T-cell (primary cell): ENCODE results near the gene SMAP2. TPM values are rescaled to one million over a fixed set of nuclear protein-coding genes. Genes with fewer than 3 reads are reported as not detected.
"Not testable (repeated sequence)": the region's sequence is repeated elsewhere in the genome, so short reads cannot be mapped to it uniquely, and the experiment has no call there.

Experiments used
- ATAC-seq, 4 experiments: fragments of 200-7000 bp in 3 of 4; fragments of 150-1000 bp in 1 of 4; cut with Tn5 transposase; replicated peaks in 1 of 4; 1 replicate in 3 of 4; 2 replicates in 1 of 4; pipeline ENCODE4 v1.10.0; 2021; ENCODE audit warnings: moderate library complexity in 3 of 4, mild to moderate bottlenecking in 2 of 4, moderate number of reproducible peaks in 1 of 4
- CTCF ChIA-PET, 2 donors: fragments of 300-600 bp; sonication (Branson Sonifier 250); formaldehyde crosslinking; loops; one replicate each; lab custom pipeline; 2022; ENCODE audit warnings: antibody characterized with exemption in 2 of 2; lab: Charles Lee
- POLR2A ChIA-PET, 2 donors: fragments of 300-600 bp; sonication (Branson Sonifier 250); formaldehyde crosslinking; loops; one replicate each; lab custom pipeline; 2022; ENCODE audit warnings: antibody characterized with exemption in 2 of 2; lab: Charles Lee
- DNase-seq, 35 experiments: peaks; one replicate each; pipeline versions ENCODE4 v3.0.0 to v3.0.0-alpha.2; 2013 to 2023
- H3K27ac ChIP-seq: one replicate; pipeline ENCODE4 v1.5.1; 2013; ENCODE audit warnings: low read length
- H3K27me3 ChIP-seq, 2 experiments: replicated peaks in 1 of 2; 1 replicate in 1 of 2; 2 replicates in 1 of 2; pipeline versions ENCODE4 v1.6.1 to v1.7.0; 2013; ENCODE audit warnings: low read length in 1 of 2, mixed read lengths in 1 of 2; ENCODE audit not compliant: control insufficient read depth in 2 of 2, insufficient read depth in 2 of 2; ENCODE audit errors: extremely low read depth in 1 of 2
- H3K36me3 ChIP-seq, 2 donors: 1 replicate in 1 of 2; 2 replicates in 1 of 2; pipeline versions ENCODE4 v1.6.1 to v1.7.0; 2013; ENCODE audit warnings: low read length in 1 of 2; ENCODE audit not compliant: control insufficient read depth in 2 of 2, insufficient read depth in 1 of 2; ENCODE audit errors: extremely low read depth in 1 of 2
- H3K4me1 ChIP-seq, 2 experiments: 1 replicate in 1 of 2; 2 replicates in 1 of 2; pipeline versions ENCODE4 v1.6.1 to v1.7.0; 2013; ENCODE audit warnings: low read length in 2 of 2, mixed read lengths in 1 of 2; ENCODE audit not compliant: insufficient read depth in 2 of 2, control insufficient read depth in 1 of 2; ENCODE audit errors: extremely low read depth in 1 of 2
- H3K4me3 ChIP-seq, 2 donors: 1 replicate in 1 of 2; 2 replicates in 1 of 2; pipeline versions ENCODE4 v1.5.1 to v1.7.0; 2013; ENCODE audit warnings: mild to moderate bottlenecking in 2 of 2, low read length in 1 of 2, moderate library complexity in 1 of 2; ENCODE audit not compliant: control insufficient read depth in 1 of 2; ENCODE audit errors: extremely low read depth in 1 of 2
- H3K9me3 ChIP-seq: 2 replicates; pipeline ENCODE4 v1.7.0; 2013
- H3K27ac Mint-ChIP-seq, 2 donors: one replicate each; pipeline ENCODE4 v1.8.0; 2020 to 2021; ENCODE audit warnings: mild to moderate bottlenecking in 2 of 2, mixed read lengths in 2 of 2
- H3K27me3 Mint-ChIP-seq, 2 donors: one replicate each; pipeline ENCODE4 v1.8.0; 2021 to 2022; ENCODE audit warnings: mixed read lengths in 2 of 2
- H3K36me3 Mint-ChIP-seq: one replicate; pipeline ENCODE4 v1.8.0; 2021; ENCODE audit warnings: mixed read lengths
- H3K4me1 Mint-ChIP-seq, 3 donors: one replicate each; pipeline ENCODE4 v1.8.0; 2020 to 2022; ENCODE audit warnings: mixed read lengths in 3 of 3, mild to moderate bottlenecking in 1 of 3
- H3K4me3 Mint-ChIP-seq, 3 donors: one replicate each; pipeline ENCODE4 v1.8.0; 2020 to 2022; ENCODE audit warnings: mild to moderate bottlenecking in 3 of 3, mixed read lengths in 3 of 3, moderate library complexity in 3 of 3
- H3K9me3 Mint-ChIP-seq, 3 donors: one replicate each; pipeline ENCODE4 v1.8.0; 2020 to 2022; ENCODE audit warnings: mixed read lengths in 3 of 3
- WGBS: methylation state at CpG from one replicate; pipeline ENCODE4 v1.1.5; 2013; ENCODE audit warnings: missing lambda C conversion rate; ENCODE audit not compliant: insufficient coverage; 5-methylcytosine and 5-hydroxymethylcytosine counted together
- total RNA-seq, 35 experiments: library from RNA in 6 of 35; stranded (reverse) in 6 of 35; fragments of 120-200 nt in 1 of 35; gene quantifications; one replicate each; pipeline versions ENCODE4 v1.2.1 to v1.2.4 and lab custom pipeline; 2013 to 2026

The SMAP2 gene
- total RNA-seq, 5 donors from 2014 or later (not counting 1 experiment from before 2014, with no cell fraction given), result 120 to 254 (median 123) TPM

DNA sequence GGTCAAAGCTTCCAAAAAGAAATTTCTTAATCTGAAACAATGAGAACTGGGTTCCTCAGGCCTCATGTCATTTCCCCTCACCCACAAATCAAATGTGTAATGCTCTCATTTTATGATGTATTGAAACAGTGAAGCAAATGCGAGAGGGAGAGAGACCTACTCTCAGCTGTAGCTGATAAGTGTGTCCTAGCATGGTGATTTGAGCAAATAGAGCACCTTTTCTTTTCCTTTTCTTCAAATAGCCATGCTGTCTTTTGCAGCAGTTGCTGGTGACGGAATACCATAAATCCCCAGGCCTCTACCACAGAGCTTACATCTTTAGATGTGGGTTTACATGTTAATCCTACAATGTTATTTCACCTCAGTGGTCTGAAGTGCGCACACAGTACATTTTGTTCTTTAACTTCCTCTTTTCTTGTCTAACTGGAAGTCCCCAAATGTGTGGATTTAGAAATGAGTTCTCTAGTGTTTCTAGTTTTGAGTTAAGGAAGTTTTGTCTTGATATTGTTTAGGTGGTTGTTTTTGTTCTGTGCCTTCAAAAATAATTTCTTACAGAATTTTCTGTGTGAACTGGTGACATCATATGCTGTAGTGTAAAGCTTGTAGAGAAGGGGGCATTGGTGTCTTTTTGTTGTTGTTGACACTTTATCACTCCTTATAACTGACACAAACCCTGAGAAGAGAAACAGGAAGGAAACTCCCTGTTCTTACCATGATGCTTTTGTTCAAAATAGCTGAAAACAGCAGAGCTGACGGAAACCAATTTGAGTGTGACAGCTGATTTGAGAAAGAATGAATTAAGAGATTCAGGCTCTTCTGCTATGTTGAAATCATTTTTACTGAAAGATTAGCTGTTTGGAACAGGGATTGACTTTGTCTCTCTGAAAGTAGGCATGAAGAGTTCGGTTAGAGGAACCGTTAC lies 12.2 kb downstream of the SMAP2 start:
- Histone ChIP-seq H3K9me3 (no peaks in the 10 kb centered on the region), H3K27me3 (no peaks in the 10 kb centered on the region), H3K4me1 (peaks cover 84% of the 10 kb centered on the region in 2 experiments), H3K27ac (peak overlapping the region; percentile 96), H3K4me3 (peak overlapping the region; percentile 30 to 62), H3K36me3 (peaks cover 0 to 2% of the 10 kb centered on the region in 2 donors)
- ATAC-seq (peak; percentile 75 to 81 (median 76)), DNase-seq (peak in 33 of 35 experiments; percentile 31 to 93 (median 70))
- H3K4me3 Mint-ChIP-seq, result peak overlapping the region; percentile 79 to 89 (median 86)
- H3K27ac Mint-ChIP-seq, result peak overlapping the region; percentile 99 to 100
- no peaks in the 10 kb centered on the region for H3K9me3 Mint-ChIP-seq
- ChIA-PET CTCF (interaction anchor here in 1 of 2 donors (0.6 to 6.7 kb wide), 14 partner anchors 9 to 1202 kb away, joined by 3 to 64 read pairs (median 8); partner anchors contain the start of genes COL9A2 and SMAP2), POLR2A (interaction anchor here (0.7 to 6.3 kb wide), 22 partner anchors 8 to 342 kb away, joined by 3 to 141 read pairs (median 4); partner anchors contain the start of gene SMAP2 (in 2 of the 2))
- no peaks in the 10 kb centered on the region for H3K27me3 Mint-ChIP-seq
- peaks cover 88 to 96% (median 95%) of the 10 kb centered on the region in 3 donors for H3K4me1 Mint-ChIP-seq
- peaks cover 31% of the 10 kb centered on the region for H3K36me3 Mint-ChIP-seq
- 0% methylated on average over 1 of the region's 6 CpGs for WGBS

DNA sequence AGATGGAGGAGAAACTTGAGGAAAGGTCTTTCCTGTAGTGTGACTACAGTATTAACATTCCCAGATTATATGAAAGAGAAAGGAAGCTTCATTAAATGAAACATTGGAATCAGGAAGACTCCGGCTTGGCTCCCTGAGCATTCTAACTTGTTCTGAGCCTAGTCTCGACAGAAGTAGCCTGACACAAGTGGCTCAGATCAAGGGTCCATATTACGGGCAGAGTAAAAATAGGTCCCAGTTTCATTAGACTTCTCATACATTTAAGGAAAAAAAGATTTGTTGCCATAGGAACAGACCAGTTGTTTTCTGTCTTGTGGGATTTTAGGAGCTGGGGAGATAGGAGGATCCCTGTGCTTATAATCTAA lies 12.8 kb downstream of the SMAP2 start:
- 40% methylated on average over 1 of the region's 3 CpGs for WGBS
- ChIA-PET CTCF (interaction anchor here (0.5 to 6.7 kb wide), 12 partner anchors 8 to 1202 kb away, joined by 3 to 64 read pairs (median 9); partner anchors contain the start of genes COL9A2 (in 1 of the 2) and SMAP2 (in 1 of the 2)), POLR2A (interaction anchor here (0.5 to 6.3 kb wide), 17 partner anchors 8 to 341 kb away, joined by 3 to 141 read pairs (median 5); partner anchors contain the start of gene SMAP2 (in 2 of the 2))
- H3K9me3 Mint-ChIP-seq, result no peaks in the 10 kb centered on the region
- Histone ChIP-seq H3K27me3 (no peaks in the 10 kb centered on the region), H3K9me3 (no peaks in the 10 kb centered on the region), H3K4me1 (peaks cover 84 to 88% of the 10 kb centered on the region in 2 experiments), H3K4me3 (peak overlapping the region; percentile 30 to 62), H3K27ac (peak overlapping the region; percentile 96), H3K36me3 (peaks cover 0 to 2% of the 10 kb centered on the region in 2 donors)
- ATAC-seq (no peak), DNase-seq (peak in 1 of 35 experiments; percentile 51)
- H3K4me3 Mint-ChIP-seq, result peak overlapping the region; percentile 79 to 89 (median 86)
- H3K36me3 Mint-ChIP-seq, result peaks cover 37% of the 10 kb centered on the region
- H3K27me3 Mint-ChIP-seq, result no peaks in the 10 kb centered on the region
- peaks cover 88 to 96% (median 95%) of the 10 kb centered on the region in 3 donors for H3K4me1 Mint-ChIP-seq
- H3K27ac Mint-ChIP-seq, result peak overlapping the region; percentile 99 to 100

GRCh38 chr1:40386796-40387195 lies 13.3 kb downstream of the SMAP2 start:
- no peaks in the 10 kb centered on the region for H3K9me3 ChIP-seq
- no peak for ATAC-seq
- no peaks in the 10 kb centered on the region for H3K9me3 Mint-ChIP-seq
- peak overlapping the region; percentile 99 to 100 for H3K27ac Mint-ChIP-seq
- peak overlapping the region; percentile 43 to 89 (median 86) for H3K4me3 Mint-ChIP-seq
- peaks cover 88 to 96% (median 95%) of the 10 kb centered on the region in 3 donors for H3K4me1 Mint-ChIP-seq
- WGBS, result no CpG with 5 or more reads among the region's 9 CpGs
- H3K4me1 ChIP-seq, result peaks cover 85 to 90% of the 10 kb centered on the region in 2 experiments
- peaks cover 37% of the 10 kb centered on the region for H3K36me3 Mint-ChIP-seq
- ChIA-PET CTCF (interaction anchor here (0.5 to 6.7 kb wide), 10 partner anchors 12 to 243 kb away, joined by 3 to 64 read pairs (median 8); partner anchors contain the start of gene SMAP2 (in 1 of the 2)), POLR2A (interaction anchor here (0.5 to 6.3 kb wide), 15 partner anchors 8 to 342 kb away, joined by 3 to 141 read pairs (median 5); partner anchors contain the start of gene SMAP2 (in 2 of the 2))
- H3K27me3 ChIP-seq, result no peaks in the 10 kb centered on the region
- peak overlapping the region; percentile 30 to 62 for H3K4me3 ChIP-seq
- H3K36me3 ChIP-seq, result peaks cover 0 to 2% of the 10 kb centered on the region in 2 donors
- DNase-seq, result no peak
- H3K27me3 Mint-ChIP-seq, result no peaks in the 10 kb centered on the region
- H3K27ac ChIP-seq, result peak overlapping the region; percentile 96

DNA sequence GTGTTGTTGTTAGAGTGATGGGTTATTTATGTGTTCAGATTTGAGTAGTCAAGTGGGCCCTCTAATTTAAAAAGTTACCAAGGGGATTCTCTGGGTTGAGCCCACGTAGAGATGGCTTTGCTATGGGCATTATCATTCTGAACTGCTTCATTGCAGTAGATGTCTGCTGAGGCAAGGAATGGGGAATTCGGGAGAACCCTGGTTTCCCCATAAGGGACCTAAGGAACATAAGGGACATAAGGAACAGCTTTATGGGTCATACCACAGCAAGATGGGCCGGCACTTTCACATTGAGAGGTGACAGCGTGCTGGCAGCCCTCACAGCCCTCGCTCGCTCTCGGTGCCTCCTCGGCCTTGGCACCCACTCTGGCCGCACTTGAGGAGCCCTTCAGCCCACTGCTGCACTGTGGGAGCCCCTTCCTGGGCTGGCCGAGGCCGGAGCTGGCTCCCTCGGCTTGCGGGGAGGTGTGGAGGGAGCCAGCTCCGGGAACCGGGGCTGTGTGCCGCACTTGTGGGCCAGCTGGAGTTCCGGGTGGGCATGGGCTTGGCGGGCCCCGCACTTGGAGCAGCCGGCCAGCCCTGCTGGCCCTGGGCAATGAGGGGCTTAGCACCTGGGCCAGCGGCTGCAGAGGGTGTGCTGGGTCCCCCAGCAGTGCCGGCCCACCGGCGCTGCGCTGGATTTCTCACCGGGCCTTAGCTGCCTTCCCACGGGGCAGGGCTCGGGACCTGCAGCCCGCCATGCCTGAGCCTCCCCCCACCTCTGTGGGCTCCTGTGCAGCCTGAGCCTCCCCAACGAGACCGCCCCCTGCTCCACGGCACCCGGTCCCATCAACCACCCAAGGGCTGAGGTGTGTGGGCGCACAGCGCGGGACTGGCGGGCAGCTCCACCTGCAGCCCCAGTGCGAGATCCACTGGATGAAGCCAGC lies 14.1 kb downstream of the SMAP2 start:
- peak in 3 of 35 experiments; percentile 22 to 48 (median 44) for DNase-seq

GRCh38 chr1:40388456-40389321 lies 15.2 kb downstream of the SMAP2 start:
- ATAC-seq (peak in 1 of 4 experiments; percentile 4), DNase-seq (peak in 22 of 35 experiments; percentile 27 to 72 (median 42))
- not testable (repeated sequence) for H3K27me3 Mint-ChIP-seq, H3K9me3 Mint-ChIP-seq, H3K9me3 ChIP-seq, H3K36me3 ChIP-seq, H3K27me3 ChIP-seq
- Histone ChIP-seq H3K4me1 (peaks cover 81 to 95% of the 10 kb centered on the region in 2 experiments), H3K27ac (peak overlapping the region; percentile 96), H3K4me3 (peak overlapping the region; percentile 47 to 55)
- POLR2A ChIA-PET, result interaction anchor here (0.5 to 6.3 kb wide), 11 partner anchors 8 to 157 kb away, joined by 3 to 141 read pairs (median 3); partner anchors contain the start of gene SMAP2 (in 2 of the 2)
- Mint-ChIP-seq H3K4me1 (peaks cover 88 to 95% (median 94%) of the 10 kb centered on the region in 3 donors), H3K4me3 (peak overlapping the region; percentile 83 to 93 (median 92)), H3K36me3 (peaks cover 29% of the 10 kb centered on the region), H3K27ac (peak overlapping the region; percentile 98 to 99)
- CTCF ChIA-PET, result interaction anchor here in 1 of 2 donors (0.6 to 6.7 kb wide), 7 partner anchors 9 to 95 kb away, joined by 3 to 64 read pairs (median 5); partner anchors contain the start of gene SMAP2
- WGBS, result 38% methylated on average over 11 of the region's 28 CpGs

More for the DNA sequence above, 14.1 kb downstream of the SMAP2 start:
- H3K27me3 ChIP-seq, H3K9me3 Mint-ChIP-seq, H3K36me3 ChIP-seq, ATAC-seq, H3K27me3 Mint-ChIP-seq, H3K9me3 ChIP-seq: not testable (repeated sequence)
- Mint-ChIP-seq H3K36me3 (peaks cover 37% of the 10 kb centered on the region), H3K4me3 (peak overlapping the region; percentile 83 to 93 (median 92)), H3K27ac (peak overlapping the region; percentile 99 to 100), H3K4me1 (peaks cover 88 to 96% (median 95%) of the 10 kb centered on the region in 3 donors)
- POLR2A ChIA-PET, result interaction anchor here (0.7 to 6.3 kb wide), 12 partner anchors 7 to 46 kb away, joined by 3 to 141 read pairs (median 10); partner anchors contain the start of gene SMAP2 (in 2 of the 2)
- Histone ChIP-seq H3K4me1 (peaks cover 85 to 95% of the 10 kb centered on the region in 2 experiments), H3K4me3 (peak overlapping the region; percentile 10 to 38), H3K27ac (peak overlapping the region; percentile 96)
- CTCF ChIA-PET, result interaction anchor here (0.6 to 6.7 kb wide), 7 partner anchors 10 to 243 kb away, joined by 3 to 64 read pairs (median 5); partner anchors contain the start of gene SMAP2 (in 1 of the 2)
- whole genome bisulfite sequencing, result 82% methylated on average over 24 of the region's 38 CpGs
